Gastrocnemius medialis (tissue), 4 donors: ENCODE measurements around the gene CIBAR2.

Experiments
- CTCF ChIP-seq, 5 experiments: fragments of 450-650 bp in 3 of 5; fragments of 200-600 bp in 2 of 5; sonication (generic) in 2 of 5; IDR thresholded peaks in 4 of 5; conservative IDR thresholded peaks in 1 of 5; 1 replicate in 4 of 5; 2 replicates in 1 of 5; pipeline ENCODE4 v1.5.1; 2016 to 2019; ENCODE audit warnings: antibody characterized with exemption in 5 of 5, mild to moderate bottlenecking in 3 of 5, moderate library complexity in 3 of 5
- POLR2A ChIP-seq, 2 donors: fragments of 450-650 bp; IDR thresholded peaks; one replicate each; pipeline ENCODE4 v1.6.1; 2017; ENCODE audit warnings: antibody characterized with exemption in 2 of 2, mild to moderate bottlenecking in 2 of 2, moderate library complexity in 2 of 2

- TF ChIP-seq CTCF (IDR thresholded peaks at IDR 0.05 in 4 of 5, conservative IDR thresholded peaks at IDR 0.05 in 1 of 5) = no peak
- TF ChIP-seq POLR2A (IDR thresholded peaks at IDR 0.05) = no peak
Observed at GRCh38 chr16:85113913-85114312, 1.6 kb upstream of the CIBAR2 start.
